ENCODE measurements around the gene RTN4R. TPM values are rescaled to one million over a fixed set of nuclear protein-coding genes. Genes with fewer than 3 reads are reported as not detected.

RTN4R gene
- total and polyA plus RNA-seq, 2 of the 8 experiments (the other 6 are each of a cell fraction or from before 2014, with no cell fraction given) = 21.8 to 41.3 TPM

DNA sequence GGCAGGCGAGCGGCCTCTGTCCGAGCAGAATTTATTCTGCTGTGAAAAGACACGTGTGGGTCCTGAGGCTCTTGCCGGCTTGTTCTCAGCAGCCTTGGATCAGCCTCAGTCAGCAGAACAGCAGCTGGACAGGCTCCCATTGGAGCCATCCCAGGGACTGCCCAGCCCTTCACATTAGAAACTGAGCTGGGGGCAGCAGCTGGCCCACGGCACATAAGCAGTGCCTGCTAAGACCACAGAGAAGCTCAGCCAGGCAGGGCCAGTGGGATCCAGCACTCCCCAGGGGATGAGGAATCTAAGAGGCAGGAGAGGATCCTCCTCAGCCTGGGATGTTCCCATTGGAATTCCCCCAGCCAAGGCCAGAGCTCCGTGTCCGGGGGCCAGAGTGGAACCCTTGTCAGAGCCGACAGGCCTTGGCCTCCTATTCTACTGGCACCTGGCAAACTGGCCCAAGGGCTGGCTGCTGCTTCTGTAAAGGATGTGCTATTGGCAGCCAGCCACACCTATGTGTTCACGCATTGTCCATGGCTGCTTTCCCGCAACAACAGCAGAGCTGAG is 18.2 kb downstream of the RTN4R start (continued):
- TF ChIP-seq CBX8 (IDR thresholded peaks at IDR 0.05; ENCODE audit: borderline replicate concordance, low read depth, low read length) (no peak), ASH2L (IDR thresholded peaks at IDR 0.05; ENCODE audit: low read length) (no peak)

Data from H1 (cell line).